Hematopoietic multipotent progenitor cell treated with erythropoietin and hydrocortisone succinate and interleukin-3 and kit ligand, for 17 days (in vitro differentiated cells): ENCODE data around the gene CPNE5.

Source experiments
- DNase-seq: peaks from one replicate; pipeline ENCODE4 v3.0.0-alpha.2; 2015; ENCODE audit warnings: low spot score

The CPNE5 gene

DNA sequence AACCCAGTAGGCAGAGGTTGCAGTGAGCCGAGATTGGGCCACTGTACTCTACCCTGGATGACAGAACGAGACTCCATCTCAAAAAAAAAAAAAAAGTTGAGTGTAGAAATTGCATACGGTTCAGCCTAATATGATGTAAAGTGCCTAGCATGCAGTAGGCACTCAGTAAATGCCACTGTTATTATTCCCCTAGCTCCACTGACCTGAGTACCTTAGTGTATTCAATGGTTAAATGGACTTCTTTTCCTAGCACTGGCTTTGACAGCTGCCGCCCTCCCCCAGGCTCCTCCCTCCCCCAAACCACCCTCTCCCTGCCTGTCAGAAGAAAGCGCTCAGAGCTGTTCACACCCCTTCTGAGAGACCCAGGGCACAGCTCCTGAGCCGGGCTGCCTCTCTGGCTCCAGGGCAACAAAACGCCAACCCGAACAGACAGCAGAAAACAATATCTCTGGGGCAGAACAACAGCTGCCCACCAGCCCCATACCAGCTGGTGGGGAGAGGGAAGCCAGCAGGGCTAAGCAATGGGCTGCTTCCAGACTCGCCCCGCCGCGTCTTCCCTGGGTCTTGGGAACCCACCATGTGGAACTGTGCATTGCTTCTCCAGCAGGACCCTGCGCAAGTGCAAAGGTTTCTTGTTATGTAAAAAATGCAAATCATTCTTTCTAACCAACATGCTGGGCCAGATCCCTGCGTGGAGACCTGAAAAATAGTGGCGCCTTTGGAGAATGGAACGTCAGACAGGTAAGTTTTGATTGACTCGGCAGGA, 4.5 kb downstream of the CPNE5 start:
- no peak for DNase-seq

DNA sequence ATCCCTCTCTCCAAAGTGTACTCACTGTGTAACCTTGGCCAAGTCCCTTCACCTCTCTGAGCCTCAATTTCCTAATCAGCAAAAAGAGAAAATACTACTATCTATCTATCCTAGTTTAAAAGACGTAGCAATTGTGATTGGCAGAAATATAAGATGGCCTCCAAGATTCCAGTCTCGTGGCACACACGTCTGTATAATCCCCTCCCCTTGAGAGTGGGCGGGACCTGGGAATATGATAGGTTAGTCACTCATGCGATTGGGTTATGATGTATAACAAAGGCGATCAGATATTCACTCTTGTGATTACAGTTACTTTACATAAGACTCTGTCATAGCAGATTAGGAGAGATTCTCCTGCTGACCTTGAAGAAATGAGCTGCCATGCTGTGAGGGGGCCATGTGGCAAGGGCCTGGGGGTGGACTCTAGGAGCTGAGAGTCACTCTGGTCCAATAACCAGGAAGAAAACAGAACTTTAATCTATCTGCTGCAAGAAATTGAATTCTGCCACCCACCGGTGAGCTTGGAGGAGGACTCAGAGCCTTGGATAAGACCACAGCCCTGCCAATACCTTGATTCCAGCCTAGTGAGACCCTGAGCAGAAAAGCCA, 6.0 kb downstream of the CPNE5 start:
- DNase-seq: no peak

DNA sequence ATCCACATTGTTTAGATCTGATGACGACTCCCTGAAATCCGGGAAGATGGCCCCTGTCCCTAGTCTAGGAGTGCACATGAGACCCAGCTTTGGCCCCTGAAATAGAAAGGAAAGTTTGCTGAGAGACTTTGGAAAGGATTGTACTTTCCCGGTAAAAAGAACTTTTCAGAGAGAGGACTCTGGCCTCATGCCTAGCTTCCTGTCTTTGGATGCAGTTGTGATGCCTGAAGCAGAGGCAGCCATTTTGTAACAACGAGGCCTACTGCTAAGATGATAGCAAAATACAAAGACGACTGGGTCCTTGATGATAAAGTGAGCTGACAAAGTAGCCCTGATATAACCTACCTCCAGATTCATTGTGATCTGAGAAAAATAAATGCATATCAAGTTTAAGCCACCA, 6.9 kb downstream of the CPNE5 start:
- no peak for DNase-seq

DNA sequence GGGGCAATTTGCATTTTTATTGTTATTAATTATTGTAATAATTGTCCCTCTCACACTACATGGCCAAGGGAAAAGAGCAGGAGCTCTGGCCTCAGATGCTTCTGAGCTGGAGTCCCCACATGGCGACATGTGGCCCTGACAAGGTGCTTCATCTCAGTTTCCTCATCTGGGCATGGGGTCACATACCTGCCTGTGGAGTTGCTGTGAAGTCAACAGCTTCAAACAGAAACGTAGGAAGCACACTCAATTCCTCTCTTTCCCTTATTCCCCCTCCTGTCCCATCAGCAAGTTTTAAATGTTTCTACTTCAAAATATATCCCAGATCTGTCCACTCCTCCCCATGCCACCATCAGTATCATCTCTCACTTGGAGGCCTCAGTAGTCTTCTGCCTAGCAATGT, 8.7 kb downstream of the CPNE5 start:
- no peak for DNase-seq

DNA sequence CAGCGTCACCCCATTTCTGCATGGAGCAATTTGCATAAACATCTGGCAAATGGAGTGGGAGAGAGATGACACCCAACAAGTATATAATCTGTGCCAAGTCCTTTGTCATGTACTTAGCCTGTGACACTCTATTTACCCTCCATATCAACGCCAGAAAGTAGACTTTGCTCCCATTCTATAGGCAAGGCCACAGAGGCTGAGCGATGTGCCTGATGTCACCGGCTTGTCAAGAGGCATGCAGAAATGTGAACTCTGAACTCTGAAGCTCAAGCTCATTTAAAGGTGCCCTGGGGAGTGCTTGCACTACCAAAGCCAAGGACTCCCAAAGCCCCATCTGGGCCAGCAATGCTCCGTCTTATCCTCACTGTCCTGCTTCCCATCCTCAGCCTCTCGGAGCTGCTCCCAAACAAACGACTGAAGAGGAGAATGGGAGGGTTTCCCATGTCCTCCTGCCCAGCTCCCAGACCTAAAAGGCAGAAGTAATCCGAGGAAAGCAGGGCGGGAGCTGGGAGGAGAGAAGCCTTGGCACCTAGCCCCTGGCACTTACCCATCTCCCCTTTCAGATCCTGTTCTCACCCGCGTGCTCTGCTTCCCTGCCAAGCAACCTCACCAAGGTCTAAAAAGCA, 9.2 kb downstream of the CPNE5 start:
- no peak for DNase-seq

DNA sequence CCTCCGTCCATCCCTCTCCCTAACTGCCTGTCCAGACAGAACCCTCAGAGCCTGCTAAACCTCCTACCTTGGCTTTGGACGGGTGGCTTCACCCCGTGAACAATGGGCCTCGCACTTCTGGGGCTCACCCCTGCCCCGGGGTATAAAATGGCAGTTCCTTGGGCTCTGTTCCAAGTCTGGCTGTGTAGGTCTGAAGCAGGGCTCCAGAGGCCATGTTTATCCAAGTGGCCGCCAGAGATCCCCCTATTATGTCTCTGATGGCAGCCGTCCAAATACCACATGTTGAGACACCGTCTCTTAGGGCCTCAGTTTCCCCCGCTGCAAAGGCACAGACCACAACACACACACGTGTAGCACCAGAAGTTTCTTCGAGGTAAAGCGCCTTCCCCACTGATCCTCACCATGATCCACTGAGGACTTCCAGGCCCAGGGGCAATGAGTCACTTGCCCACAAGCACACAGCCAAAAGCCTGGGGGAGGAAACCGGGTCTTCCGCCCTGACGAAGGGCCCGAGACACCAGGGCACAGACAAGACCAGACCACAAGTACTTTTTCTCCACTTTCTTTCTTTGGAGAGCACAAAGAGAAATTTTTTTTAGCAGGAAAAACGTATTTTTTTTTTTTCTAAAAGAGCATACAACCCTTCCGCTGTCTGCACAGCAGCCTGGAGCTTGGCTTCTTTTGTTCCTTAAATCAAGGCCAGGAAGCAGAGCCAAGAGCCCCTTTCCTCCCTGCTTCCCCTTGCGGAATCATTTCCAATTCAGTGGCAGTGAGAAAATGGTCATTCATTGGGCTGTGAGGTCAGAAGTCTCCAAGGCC, 11.8 kb downstream of the CPNE5 start:
- DNase-seq: no peak

DNA sequence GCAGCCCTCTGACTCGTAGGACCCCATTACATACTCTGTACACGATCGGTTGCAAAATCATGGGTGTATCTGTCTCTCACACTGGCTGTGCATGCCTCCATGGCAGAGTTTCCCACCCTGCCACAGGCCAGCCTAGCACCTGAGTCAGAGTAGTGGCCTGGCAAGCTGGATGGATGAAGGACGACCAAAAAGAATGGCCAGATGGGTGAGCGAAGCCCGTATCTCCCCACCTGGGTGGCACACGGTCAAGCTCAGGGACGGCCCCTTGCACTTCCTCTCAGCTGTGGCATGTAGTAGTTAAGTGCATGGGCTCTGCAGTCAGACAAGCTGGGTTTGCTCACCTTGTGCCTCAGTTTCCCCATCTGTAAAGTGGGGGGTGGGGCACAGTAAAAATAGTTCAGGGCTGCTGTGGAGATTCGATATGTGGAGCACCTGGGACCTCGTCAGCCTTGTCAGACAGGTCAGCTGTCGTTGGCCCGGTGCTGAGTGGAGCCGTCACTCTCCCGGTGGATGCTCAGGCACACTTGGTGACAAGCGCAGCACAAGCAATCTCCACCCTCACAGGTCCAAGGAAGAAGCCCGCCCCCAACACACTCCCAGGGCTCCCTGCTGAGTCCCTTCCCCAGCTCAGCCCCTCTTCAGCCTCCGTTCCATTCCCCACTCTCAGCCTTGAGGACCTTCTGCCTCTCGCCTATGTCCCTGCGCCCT, 12.6 kb downstream of the CPNE5 start:
- DNase-seq: no peak

DNA sequence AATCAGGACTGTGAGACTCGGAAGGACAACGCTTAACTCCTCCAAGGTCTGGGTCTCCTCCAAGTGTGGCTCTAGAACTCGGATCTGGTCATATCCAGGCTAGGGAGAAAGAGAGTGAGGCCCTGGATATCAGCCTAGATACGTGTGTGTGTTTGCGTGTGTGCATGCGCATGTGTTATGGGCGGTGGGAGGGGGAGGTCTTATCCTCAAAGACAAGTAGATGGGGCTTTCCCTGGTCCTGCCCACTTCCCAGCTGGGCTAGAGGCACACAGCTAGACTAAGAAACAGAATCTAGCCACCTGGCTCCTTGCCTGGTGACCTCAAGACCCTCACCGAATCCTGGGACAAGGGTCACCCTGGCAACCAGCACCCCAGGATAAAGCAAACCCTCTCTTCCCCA, 13.2 kb downstream of the CPNE5 start:
- no peak for DNase-seq

DNA sequence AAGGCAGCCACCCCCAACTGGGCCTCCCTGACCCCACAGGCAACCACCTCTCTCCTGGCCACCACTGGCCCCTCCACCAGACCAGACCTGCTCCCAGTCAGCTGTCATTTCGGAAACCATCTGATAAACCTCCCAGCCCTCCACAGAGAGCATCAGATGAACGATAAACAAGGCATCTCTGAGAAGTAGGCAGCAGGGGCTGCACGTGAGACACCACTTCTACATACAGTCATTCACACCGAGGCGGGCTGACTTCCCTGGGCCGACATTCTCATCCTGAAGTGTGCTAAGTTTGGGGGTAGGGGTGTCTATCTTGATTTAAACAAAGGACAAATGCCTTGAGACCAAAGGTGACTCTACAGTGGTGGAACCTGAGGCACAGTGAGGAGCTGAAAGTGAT, 13.8 kb downstream of the CPNE5 start:
- DNase-seq: no peak

DNA sequence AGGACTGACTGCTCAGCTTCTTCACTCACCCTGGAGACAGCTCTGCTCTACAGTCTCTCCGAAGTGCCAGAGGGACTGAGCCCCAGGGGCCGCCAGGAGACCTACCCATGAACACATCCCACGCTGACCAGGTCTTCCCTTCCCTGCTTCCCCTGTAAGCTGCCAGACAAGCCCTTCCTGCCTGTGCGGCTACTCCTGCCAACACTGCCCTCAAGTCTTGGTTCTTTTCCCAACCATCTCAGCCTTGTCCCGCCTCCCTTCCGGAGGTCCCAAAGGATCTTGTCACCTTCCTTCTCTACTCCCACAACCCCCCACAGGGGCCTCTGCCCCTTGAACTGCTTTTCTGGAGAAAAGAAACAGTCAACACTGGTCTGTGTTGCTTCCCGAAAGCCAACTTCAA, 15.0 kb downstream of the CPNE5 start:
- no peak for DNase-seq

DNA sequence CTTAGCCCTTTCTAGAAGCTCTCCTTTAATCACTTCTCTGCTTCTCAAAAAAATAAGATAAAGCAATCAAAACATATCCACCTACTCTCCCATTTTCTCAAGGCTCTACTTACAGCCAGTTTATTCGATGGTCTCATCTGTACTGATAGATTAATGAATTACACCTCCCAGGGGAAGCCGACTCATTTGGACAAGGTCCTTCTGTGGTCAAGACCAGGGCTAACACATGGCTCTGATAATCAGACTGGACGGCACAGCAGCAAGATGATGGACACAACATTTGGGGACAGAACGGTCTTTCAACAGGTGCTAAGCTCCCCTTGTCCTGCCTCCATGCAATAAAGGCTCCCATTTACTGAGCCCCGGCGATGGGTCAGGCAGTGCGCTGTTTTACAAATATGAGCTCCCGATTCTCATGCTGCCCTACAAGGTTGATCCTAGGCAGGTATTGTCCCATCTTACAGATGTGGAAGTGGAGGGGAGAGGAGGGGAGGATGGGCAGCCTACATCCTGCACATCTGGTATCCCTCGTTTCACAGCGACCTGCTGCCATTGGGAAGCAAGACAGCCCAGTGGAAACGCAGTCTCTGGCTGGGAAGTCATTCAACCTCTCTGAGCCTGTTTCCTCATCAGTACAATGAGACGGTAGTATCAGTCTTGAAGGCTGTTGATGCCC, 15.7 kb downstream of the CPNE5 start:
- DNase-seq: no peak

DNA sequence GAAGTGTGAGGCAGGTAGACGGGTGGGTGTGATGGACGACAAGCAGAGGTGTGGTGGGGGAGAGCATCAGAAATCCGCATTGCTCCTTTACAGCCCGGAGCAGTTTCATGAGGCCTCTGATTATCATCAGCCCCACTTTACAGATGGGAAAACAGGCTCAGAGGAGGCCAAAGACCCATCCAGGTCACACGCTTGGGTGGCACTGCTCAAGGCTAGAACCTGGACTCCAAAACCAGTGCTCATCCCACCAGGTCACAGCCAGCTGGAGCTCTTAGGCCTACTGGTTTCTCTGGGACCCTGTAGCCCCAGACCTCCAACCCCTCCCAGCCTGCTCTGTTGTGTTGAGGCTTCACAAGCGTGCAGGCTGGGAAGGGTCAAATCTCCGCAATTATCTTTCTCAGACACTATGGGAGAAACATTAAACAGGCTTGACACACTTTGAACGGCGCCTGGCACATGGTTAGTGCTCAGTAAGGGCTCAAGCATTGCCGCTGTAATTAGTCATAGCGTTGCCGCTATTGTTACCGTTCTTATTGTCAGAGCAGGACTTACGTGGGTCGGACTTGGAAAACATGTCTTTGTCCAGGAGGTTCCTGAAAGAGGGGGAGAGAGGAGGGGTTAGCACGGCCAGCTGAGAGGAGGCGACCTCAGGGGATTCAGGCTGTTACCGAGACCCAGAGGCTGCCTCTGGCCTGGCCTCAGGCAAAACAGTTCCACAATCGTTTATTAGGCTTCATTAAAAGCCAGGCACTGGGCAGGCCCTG, 16.6 kb downstream of the CPNE5 start:
- no peak for DNase-seq

DNA sequence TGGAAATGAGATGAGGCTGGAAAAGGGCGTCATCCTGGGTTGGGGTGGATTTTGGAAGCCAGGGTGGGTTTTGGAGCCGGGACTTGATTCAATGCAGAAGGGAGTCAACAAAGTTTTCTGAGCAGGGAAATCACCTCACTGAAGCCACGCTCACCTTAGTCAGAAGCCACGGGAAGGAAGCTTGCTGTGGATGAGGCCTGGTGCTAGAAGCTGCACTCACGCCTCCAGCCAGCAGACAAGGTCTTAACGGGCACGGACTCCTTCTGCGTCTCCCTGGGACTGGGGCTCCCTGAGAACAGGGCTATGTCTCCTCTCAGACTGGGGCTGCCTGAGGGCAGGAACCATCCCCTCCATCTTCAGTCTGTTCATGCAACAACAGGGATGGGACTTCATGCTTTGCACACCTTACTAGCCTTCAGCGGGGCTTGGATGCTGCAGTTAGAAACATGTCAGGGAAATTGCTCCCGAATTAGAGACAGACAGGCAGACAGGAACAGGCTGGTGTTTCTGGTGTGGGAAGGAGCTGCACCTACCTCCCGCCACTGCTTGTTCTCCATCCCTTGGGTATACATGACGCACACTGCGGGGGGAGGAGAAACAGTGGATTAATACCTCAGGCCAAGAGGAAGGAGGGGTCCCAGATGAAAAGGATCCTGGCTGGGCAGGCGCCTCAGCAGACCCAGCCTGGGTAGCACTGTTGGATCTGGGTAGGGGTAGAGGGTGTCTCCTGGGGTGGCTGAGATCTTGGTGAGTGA, 17.5 kb downstream of the CPNE5 start:
- no peak for DNase-seq

DNA sequence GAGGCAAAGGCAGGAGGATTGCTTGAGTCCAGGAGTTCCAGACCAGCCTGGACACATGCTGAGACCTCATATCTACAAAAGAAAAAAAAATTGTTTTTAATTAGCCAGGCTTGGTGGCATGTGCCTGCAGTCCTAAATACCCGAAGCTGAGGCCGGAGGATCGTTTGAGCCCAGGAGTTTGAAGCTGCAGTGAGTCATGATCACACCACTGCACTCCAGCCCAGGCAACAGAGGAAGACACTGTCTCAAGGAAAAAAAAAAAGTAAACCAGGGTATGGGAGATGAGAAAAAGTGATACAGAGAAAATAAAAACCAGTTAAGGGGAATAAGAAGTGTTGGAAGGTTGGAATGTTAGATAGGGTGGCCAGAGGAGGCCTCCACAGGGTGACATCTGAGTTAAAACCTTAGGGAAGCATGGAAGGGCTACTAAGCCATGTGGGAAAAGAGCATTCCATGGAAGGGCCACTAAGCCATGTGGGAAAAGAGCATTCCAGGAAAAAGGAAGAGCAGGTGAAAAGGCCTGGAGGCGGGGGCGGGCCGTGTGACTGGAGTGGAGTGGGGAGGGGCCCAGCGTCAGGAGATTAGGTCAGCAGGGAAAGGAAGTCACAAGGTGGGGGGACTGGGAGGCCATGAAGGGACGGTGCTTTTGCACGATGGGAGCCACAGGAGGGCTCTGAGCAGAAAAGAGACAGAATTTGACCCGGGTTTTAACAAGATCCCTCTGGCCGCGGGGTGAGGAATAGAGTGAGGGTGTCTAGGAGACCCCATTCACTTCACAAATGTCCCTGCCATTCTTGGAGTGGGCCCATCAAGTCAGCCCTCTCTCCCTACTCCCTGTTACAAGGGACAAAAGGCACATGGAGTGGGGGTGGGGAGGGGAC, 18.3 kb downstream of the CPNE5 start:
- DNase-seq: no peak

DNA sequence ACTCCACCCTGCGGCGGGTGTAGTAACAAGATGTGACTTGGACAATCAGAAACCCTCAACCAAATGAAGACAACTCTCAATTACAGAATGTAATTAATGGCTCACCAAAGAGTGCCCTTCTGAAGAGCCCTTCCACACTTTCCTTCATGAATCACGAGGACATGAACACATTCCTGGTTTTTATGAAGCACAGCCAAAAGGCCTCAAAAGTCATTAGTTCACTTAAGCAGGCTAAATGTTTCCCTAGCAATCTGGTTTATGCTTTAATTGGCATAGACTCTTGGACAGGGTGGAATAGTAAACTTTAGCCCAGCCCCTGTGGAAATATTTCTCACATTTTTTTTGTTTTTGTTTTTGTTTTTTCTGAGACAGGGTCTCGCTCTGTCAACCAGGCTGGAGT, 20.5 kb downstream of the CPNE5 start:
- no peak for DNase-seq

DNA sequence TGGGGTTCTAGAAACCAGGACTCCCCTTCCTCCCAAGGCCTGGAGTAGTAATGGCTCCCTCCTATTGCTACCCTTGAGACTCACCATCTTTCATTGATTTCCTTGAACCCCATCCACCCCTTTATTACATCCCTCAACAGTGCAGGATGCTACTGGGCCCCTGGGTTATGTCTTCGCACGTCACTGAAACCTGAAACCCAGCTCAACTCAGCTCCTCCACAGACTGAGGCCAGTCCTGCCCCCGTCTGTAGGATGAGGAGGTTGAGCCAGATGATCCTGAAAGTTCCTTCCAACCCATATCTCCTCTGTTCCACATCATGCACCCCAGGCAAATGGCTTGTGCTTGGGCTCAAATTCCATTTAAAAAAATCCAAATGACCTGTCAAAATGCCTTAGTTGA, 21.4 kb downstream of the CPNE5 start:
- DNase-seq: no peak

DNA sequence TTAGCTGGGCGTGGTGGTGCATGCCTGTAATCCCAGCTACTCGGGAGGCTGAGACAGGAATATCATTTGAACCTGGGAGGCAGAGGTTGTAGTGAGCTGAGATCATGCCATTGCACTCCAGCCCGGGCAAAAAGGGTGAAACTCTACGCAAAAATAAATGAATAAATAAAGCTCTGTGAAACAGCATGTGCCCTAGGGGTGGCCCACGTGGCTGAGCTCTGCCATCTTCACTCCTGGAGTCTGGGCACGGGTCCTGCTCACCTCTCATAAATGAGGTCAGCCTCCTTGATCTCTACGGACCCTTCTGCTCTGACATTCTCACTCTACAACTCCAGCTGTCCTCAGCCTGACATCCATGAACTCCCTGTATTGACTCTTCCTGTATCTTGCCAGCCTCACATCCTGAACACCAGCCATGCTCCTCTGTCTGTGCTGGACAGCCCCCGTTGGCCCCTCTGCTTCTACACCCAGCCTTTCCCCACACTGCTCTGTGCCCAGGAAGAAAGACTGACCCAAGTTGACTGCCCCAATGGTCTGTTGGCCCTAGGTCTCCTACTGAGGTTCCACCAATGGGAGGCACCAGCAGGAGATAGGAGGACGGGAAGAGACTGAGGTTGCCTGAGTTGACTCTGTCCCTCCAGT, 21.9 kb downstream of the CPNE5 start:
- DNase-seq: no peak

DNA sequence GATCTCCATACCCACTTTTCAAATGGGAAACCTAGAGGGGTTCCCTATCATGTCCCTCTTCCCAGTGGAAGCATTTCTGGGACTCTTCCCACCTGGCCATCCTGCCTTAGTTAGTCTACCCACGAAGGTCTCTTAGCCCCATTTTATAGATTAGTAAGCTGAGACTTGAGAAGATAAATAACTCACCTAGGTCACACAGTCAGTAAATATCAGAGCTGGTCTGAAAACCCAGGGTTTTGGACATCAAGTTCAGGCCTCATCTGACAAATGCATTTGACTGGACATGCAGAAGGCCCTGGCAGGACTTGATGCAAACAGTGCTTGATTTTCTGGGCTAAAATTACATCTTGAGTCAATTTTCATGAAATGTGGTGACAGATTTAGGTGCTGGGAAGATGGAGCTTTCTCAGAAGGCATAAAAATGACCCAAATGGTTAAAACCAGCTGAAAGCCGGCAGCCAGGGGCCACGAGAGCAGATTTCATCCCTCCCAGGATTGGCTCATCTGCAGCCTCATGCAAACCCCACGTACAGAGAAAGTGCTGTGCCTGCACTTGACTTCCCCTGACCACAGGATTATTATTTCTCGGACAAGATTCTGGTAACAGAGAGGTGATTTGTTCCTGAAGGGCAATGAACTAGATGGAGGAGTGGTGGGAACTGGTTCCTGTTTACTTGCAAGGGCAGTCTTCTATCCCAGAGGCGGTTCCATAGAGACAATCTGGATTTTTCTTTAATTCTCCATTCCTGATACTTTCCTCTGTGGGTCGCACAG, 23.1 kb downstream of the CPNE5 start:
- DNase-seq: no peak
